ENCODE data around the gene AGAP1. TPM values are rescaled to one million over a fixed set of nuclear protein-coding genes. Genes with fewer than 3 reads are reported as not detected.

AGAP1 gene
- 8.8 and 10.3 TPM in 2 replicates for total RNA-seq

GRCh38 chr2:235493775-235494715 lies at the start of gene AGAP1:
AGAP1 (plus strand) TSS chr2:235494043.

GRCh38 chr2:236168110-236169080 lies 674.6 kb downstream of the AGAP1 start, which contains the start of gene GBX2:
GBX2 (minus strand) TSS chr2:236168386; CDS start chr2:236167971, 415 bp downstream.

